ENCODE measurements around the gene ACTN1. TPM values are rescaled to one million over a fixed set of nuclear protein-coding genes. Genes with fewer than 3 reads are reported as not detected.

ACTN1 gene
- total RNA-seq, 4 donors from 2014 or later, result 76.8 to 117 (median 94.0) TPM

DNA sequence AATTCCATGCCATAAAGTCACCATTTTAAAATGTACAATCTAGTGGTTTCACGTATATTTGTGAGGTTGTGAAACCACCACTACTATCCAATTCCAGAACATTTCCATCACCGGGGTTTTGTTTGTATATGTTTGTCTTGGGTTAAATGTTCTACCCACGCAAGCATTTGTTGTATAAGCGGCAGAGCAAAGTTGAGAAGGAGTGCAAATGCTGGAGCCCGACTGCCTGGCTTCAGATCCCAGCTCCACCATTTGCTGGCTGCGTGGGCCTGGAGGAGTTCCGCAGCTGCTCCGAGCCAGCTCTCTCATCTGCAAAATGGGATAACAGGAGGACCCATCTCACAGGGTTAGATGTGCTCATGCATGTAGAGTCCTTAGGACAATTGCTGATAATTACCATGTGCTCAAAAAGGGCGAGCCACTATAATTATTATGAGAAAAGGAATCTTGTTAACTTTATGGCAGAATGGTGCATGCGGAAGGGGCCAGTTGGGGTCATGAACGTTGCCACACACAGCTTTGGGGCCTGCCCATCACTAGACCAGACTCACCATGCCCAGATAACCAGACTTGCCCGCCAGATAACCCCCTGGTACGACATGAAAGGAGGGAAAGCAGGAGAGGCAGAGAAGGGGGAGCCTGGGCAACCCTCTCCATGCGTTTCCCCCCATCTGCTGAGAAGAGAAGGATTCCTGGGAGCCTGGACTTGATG, 6.4 kb downstream of the ACTN1 start:
- no peak for TF ChIP-seq EP300 (IDR thresholded peaks at IDR 0.05)
- H3K36me3 ChIP-seq, result no peaks in the 10 kb centered on the region
- H3K9me3 ChIP-seq, result no peaks in the 10 kb centered on the region
- H3K27me3 ChIP-seq, result no peaks in the 10 kb centered on the region
- WGBS, result 91% methylated on average over 14 of the region's 14 CpGs
- DNase-seq (ENCODE audit: low spot score in 2 of 2), result no peak
- no peak overlapping the region for H3K4me3 ChIP-seq
- H3K4me1 ChIP-seq, result peaks cover 68% of the 10 kb centered on the region
- H3K27ac ChIP-seq, result no peak overlapping the region

DNA sequence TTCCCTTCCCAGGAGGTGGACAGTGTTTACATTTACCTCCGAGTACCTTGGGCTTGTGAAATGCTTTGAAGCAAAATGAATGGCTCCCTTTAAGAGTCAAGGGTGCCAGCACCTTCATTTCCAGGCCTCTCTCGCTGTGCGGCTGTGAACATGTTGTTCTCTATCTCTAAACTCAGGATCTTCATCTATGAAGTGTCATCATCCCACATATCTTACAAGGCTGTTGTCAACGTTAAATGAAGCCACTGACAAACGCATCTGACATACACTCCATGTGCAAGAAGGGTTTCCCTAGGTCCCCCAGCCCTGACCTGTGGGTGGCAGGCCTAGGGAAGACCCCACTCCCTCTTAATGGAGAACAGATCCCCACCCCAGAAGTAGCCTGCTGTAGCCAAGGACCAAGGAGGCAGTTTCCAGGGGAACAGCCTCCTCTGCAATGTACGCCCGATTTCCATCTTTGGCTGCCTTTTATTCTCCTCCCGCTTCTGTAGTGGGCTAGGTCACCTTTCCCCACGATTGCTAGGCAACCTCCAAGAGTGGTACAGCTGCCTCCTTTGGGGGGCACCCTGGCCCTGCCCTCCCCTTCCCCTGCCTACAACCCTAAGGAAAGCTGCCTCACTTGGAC, 7.6 kb downstream of the ACTN1 start:
- no peaks in the 10 kb centered on the region for H3K36me3 ChIP-seq
- H3K4me3 ChIP-seq, result no peak overlapping the region
- H3K27ac ChIP-seq, result no peak overlapping the region
- WGBS, result 86% methylated on average over 9 of the region's 9 CpGs
- no peak for DNase-seq (ENCODE audit: low spot score in 2 of 2)
- peaks cover 68% of the 10 kb centered on the region for H3K4me1 ChIP-seq
- no peak for TF ChIP-seq POLR2A (IDR thresholded peaks at IDR 0.05)
- TF ChIP-seq EP300 (IDR thresholded peaks at IDR 0.05), result no peak
- no peak for TF ChIP-seq POLR2AphosphoS5 (IDR thresholded peaks at IDR 0.05)
- TF ChIP-seq, protein P1, sequence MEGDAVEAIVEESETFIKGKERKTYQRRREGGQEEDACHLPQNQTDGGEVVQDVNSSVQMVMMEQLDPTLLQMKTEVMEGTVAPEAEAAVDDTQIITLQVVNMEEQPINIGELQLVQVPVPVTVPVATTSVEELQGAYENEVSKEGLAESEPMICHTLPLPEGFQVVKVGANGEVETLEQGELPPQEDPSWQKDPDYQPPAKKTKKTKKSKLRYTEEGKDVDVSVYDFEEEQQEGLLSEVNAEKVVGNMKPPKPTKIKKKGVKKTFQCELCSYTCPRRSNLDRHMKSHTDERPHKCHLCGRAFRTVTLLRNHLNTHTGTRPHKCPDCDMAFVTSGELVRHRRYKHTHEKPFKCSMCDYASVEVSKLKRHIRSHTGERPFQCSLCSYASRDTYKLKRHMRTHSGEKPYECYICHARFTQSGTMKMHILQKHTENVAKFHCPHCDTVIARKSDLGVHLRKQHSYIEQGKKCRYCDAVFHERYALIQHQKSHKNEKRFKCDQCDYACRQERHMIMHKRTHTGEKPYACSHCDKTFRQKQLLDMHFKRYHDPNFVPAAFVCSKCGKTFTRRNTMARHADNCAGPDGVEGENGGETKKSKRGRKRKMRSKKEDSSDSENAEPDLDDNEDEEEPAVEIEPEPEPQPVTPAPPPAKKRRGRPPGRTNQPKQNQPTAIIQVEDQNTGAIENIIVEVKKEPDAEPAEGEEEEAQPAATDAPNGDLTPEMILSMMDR (IDR thresholded peaks at IDR 0.05), result no peak
- H3K9me3 ChIP-seq, result no peaks in the 10 kb centered on the region
- no peaks in the 10 kb centered on the region for H3K27me3 ChIP-seq

DNA sequence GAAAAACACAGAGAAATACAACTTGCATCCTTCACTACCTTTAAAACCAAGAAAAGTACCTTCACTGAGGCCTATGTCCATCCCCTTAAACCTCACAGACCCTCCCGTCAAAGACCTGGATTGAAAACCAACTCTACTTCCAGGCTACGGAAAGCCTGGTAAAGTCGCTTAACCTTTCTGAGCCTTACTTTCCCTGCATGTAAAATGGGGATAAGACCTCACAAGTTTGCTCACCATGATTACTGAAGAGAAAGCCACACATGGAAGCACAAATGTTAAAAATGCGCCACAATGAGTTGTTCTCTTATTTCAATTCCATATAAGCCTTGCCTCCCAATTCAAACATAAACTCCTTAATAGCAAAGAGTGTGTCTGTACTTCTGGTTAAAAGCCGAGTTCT, 8.4 kb downstream of the ACTN1 start:
- peak overlapping the region; percentile 3 for H3K27ac ChIP-seq
- TF ChIP-seq, protein P1 (IDR thresholded peaks at IDR 0.05), result no peak
- 75% methylated on average over 5 of the region's 5 CpGs for WGBS
- no peaks in the 10 kb centered on the region for H3K9me3 ChIP-seq
- no peak overlapping the region for H3K4me3 ChIP-seq
- no peaks in the 10 kb centered on the region for H3K27me3 ChIP-seq
- H3K36me3 ChIP-seq, result no peaks in the 10 kb centered on the region
- H3K4me1 ChIP-seq, result peaks cover 68% of the 10 kb centered on the region
- no peak for DNase-seq (ENCODE audit: low spot score in 2 of 2)

DNA sequence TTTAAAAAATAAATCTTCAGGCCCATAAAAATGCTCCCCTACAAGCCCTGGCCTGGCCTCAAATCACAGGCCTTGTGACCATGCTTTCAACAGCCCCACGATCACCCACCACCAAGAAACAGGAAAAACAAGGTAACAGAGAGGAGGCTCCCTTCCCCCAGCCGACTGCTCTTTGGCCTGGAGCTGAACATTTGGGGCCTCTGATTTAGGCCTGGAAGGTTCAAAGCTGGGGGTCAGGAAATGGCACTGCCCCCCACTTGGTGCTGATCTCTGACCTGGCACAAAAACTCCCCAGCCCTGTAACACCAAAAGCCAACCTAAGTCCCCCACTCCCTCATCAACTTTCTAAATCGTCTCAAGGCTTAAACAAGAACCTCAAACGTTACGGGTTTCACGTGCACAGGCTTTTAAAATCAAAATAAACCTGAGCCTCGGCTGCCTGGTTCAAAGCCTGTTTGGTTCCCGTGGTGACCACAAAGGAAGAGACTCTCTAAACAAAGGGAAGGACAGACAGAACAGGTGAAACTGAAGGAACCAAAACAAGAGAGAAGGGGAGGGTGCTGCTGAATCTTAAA, 9.0 kb downstream of the ACTN1 start:
- TF ChIP-seq, protein P1 (IDR thresholded peaks at IDR 0.05), result no peak
- TF ChIP-seq POLR2AphosphoS5 (IDR thresholded peaks at IDR 0.05), result no peak
- TF ChIP-seq EP300 (IDR thresholded peaks at IDR 0.05), result no peak
- no peak for TF ChIP-seq POLR2A (IDR thresholded peaks at IDR 0.05)
- H3K27me3 ChIP-seq, result no peaks in the 10 kb centered on the region
- peak overlapping the region; percentile 3 for H3K27ac ChIP-seq
- peaks cover 68% of the 10 kb centered on the region for H3K4me1 ChIP-seq
- no peaks in the 10 kb centered on the region for H3K36me3 ChIP-seq
- no peaks in the 10 kb centered on the region for H3K9me3 ChIP-seq
- DNase-seq (ENCODE audit: low spot score in 2 of 2), result no peak
- whole genome bisulfite sequencing, result 41% methylated on average over 8 of the region's 8 CpGs
- no peak overlapping the region for H3K4me3 ChIP-seq

DNA sequence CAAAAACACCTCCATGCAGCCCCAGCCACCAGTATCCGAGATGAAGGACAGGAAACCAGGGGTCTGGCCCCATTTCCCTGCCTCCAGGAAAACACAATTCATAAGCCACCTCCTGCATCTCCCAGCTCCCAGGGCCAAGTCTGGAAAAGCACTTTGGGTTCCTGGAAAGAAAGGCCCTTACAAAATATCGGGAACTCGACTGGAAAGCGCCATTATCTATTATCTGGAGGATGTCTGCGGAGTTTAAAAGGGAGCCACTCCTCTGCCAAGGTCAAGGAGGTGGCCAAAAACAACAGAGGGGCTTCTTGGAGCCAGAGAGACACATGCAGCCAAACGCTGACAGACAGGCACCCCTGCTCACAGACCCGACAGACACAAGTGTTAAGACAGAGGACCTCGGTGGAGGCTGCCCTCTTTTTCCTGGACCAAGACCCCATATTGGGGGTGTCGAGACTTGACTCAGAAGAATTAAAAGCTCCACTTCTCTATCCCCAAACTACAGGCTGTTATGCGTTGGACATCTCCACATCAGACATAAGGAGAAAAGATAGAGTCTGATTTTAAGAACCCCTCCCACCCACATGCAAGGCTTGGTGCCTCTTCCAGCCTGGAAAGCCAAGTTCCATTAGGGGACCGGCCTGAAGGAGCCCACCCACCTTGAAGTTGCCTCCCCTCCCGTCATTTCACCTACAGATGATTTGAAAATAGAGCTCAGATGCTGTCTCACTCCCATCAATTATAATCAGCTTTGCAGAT, 9.6 kb downstream of the ACTN1 start:
- no peaks in the 10 kb centered on the region for H3K9me3 ChIP-seq
- DNase-seq (ENCODE audit: low spot score in 2 of 2), result no peak
- 64% methylated on average over 11 of the region's 12 CpGs for WGBS
- H3K27me3 ChIP-seq, result no peaks in the 10 kb centered on the region
- peaks cover 68% of the 10 kb centered on the region for H3K4me1 ChIP-seq
- no peak overlapping the region for H3K4me3 ChIP-seq
- no peaks in the 10 kb centered on the region for H3K36me3 ChIP-seq
- TF ChIP-seq, protein P1 (IDR thresholded peaks at IDR 0.05), result no peak
- no peak for TF ChIP-seq EP300 (IDR thresholded peaks at IDR 0.05)
- no peak for TF ChIP-seq POLR2AphosphoS5 (IDR thresholded peaks at IDR 0.05)
- TF ChIP-seq POLR2A (IDR thresholded peaks at IDR 0.05), result no peak
- peak overlapping the region; percentile 3 for H3K27ac ChIP-seq

Data from suprapubic skin (tissue), 4 donors.